Immature natural killer cell (primary cell): Measurements from ENCODE around the gene PPM1F. TPM values are rescaled to one million over a fixed set of nuclear protein-coding genes. Genes with fewer than 3 reads are reported as not detected.
"Not testable (repeated sequence)": the region's sequence is repeated elsewhere in the genome, so short reads cannot be mapped to it uniquely, and the experiment has no call there.

Experiments
- DNase-seq, 3 donors: peaks; one replicate each; pipeline ENCODE4 v3.0.0; 2022; ENCODE audit warnings: mixed read lengths in 1 of 3
- H3K27ac Mint-ChIP-seq, 6 donors: one replicate each; pipeline ENCODE4 v1.8.0; 2020; ENCODE audit warnings: mixed read lengths in 6 of 6, mild to moderate bottlenecking in 5 of 6, inconsistent platforms in 4 of 6, moderate library complexity in 3 of 6
- H3K27me3 Mint-ChIP-seq, 3 donors: one replicate each; pipeline ENCODE4 v1.8.0; 2020 to 2021; ENCODE audit warnings: low read depth in 3 of 3, mild to moderate bottlenecking in 3 of 3, mixed read lengths in 3 of 3, moderate library complexity in 3 of 3, inconsistent platforms in 1 of 3
- H3K36me3 Mint-ChIP-seq, 3 donors: one replicate each; pipeline ENCODE4 v1.8.0; 2020; ENCODE audit warnings: mixed read lengths in 3 of 3, inconsistent platforms in 2 of 3, mild to moderate bottlenecking in 2 of 3
- H3K4me1 Mint-ChIP-seq, 2 donors: one replicate each; pipeline ENCODE4 v1.8.0; 2020; ENCODE audit warnings: inconsistent platforms in 2 of 2, mild to moderate bottlenecking in 2 of 2, mixed read lengths in 2 of 2, moderate library complexity in 1 of 2
- H3K4me3 Mint-ChIP-seq, 5 donors: one replicate each; pipeline ENCODE4 v1.8.0; 2020; ENCODE audit warnings: mild to moderate bottlenecking in 5 of 5, mixed read lengths in 5 of 5, inconsistent platforms in 3 of 5, moderate library complexity in 3 of 5
- H3K9me3 Mint-ChIP-seq, 6 donors: one replicate each; pipeline ENCODE4 v1.8.0; 2020; ENCODE audit warnings: mild to moderate bottlenecking in 6 of 6, mixed read lengths in 6 of 6, inconsistent platforms in 4 of 6, moderate library complexity in 3 of 6
- polyA plus RNA-seq, 3 donors: library from polyadenylated mRNA; unstranded; fragments of 300-500 nt; fragmentation: Illumina TruSeq; gene quantifications; one replicate each; pipeline ENCODE4 v1.2.3, GENCODE V29; 2021

PPM1F gene
- polyA plus RNA-seq, 3 donors from 2014 or later = 5.5 to 13.6 (median 8.0) TPM

GRCh38 chr22:21922370-21923162, 30.1 kb downstream of the PPM1F start:
- Mint-ChIP-seq H3K27ac (no peak overlapping the region), H3K4me3 (no peak overlapping the region), H3K9me3 (no peaks in the 10 kb centered on the region), H3K27me3 (peaks cover 0 to 2% (median 0%) of the 10 kb centered on the region in 3 donors), H3K4me1 (no peaks in the 10 kb centered on the region), H3K36me3 (no peaks in the 10 kb centered on the region)
- DNase-seq = no peak

DNA sequence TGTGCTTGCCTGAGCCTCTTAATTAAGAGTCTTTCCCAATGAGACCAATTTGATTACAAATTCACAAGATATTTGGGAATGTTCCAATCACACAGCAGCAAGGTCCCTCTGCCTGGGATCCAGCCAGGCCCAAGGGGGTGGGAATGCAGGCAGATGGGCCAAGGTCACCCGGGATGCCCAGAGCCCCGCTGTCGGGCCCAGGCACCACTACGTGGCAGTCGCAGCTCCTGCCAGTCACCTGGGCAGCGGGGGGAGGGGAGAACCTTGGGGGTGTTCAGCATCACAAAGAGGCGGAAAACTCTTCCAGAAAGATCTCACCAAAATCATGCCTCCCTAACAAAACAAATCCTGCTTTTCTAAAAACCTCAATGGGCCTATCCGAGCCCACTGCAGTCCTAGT, 30.9 kb downstream of the PPM1F start:
- no peak overlapping the region for H3K4me3 Mint-ChIP-seq
- no peak overlapping the region for H3K27ac Mint-ChIP-seq
- no peaks in the 10 kb centered on the region for H3K4me1 Mint-ChIP-seq
- no peaks in the 10 kb centered on the region for H3K9me3 Mint-ChIP-seq
- H3K36me3 Mint-ChIP-seq = no peaks in the 10 kb centered on the region
- no peak for DNase-seq
- peaks cover 0 to 2% (median 0%) of the 10 kb centered on the region in 3 donors for H3K27me3 Mint-ChIP-seq

DNA sequence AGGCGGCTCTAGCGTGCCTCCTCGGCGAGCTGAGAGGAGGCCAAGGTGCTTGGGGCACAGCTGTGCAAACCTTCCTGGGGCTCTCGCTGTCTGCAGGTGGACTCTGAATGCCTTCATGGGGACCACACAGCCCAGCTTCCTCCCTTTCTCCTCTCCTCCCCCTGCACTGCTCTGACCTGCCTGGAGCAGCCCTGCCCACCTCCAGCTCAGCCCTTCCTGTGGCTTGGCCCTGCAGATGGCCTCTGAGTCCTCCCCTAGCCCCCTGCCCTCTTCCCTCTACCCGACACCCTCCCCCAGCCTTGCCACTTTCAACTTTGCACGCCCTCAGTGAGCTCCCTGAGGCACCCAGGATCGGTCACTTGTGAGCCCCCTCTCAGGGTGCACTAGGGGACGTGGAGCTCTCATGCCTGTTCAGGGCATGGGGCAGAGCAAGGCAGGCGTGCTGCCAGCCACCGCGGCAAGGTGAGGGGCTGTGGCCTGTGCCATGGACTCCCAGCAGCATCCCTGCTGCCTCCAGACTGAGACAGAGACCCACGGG, 31.4 kb downstream of the PPM1F start:
- H3K9me3 Mint-ChIP-seq = no peaks in the 10 kb centered on the region
- no peak for DNase-seq
- H3K27me3 Mint-ChIP-seq = peaks cover 0 to 2% (median 0%) of the 10 kb centered on the region in 3 donors
- H3K4me3 Mint-ChIP-seq = no peak overlapping the region
- H3K4me1 Mint-ChIP-seq = no peaks in the 10 kb centered on the region
- no peak overlapping the region for H3K27ac Mint-ChIP-seq
- no peaks in the 10 kb centered on the region for H3K36me3 Mint-ChIP-seq

GRCh38 chr22:21920341-21921183, 32.1 kb downstream of the PPM1F start:
- Mint-ChIP-seq H3K4me1 (no peaks in the 10 kb centered on the region), H3K27ac (no peak overlapping the region), H3K9me3 (no peaks in the 10 kb centered on the region), H3K4me3 (no peak overlapping the region), H3K27me3 (peaks cover 0 to 2% (median 0%) of the 10 kb centered on the region in 3 donors), H3K36me3 (no peaks in the 10 kb centered on the region)
- no peak for DNase-seq

DNA sequence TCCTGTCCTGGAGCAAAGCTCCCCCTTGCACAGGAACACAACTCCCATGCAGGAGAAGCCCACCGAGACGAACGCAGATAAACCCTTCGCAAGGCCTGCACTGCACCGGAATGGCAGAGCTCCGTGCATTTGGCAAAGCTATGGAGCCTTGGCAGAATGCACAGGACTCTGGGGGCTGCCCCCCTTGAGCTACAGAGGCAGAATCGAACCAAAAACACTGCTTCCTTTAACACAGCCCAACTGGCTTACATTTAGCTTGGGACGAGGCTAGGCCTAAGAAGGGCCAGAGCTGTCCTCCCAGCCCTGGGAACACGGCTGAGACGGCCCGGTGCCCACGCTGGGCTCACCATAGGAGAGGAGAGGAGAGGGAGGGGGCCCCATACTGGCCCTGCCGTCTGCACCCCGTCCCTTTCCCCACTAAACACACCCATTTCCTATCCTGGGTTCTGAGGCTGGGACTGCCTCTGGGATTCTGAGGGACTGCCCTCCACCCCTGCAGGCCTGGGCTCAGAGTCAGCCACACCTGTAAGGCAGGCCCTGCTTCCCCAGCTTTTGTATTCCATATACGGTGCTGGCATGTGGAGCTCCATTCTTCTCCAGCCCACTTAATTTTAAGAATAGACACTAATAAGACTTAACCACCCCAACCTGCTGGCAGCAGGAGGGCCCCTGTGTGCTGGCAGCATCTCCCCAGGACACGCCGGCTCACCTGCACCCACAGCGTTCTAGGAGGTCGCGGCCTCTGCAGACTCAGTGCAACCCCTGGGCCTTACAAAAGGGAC, 32.9 kb downstream of the PPM1F start:
- Mint-ChIP-seq H3K4me1 (no peaks in the 10 kb centered on the region), H3K27me3 (peaks cover 0 to 2% (median 0%) of the 10 kb centered on the region in 3 donors), H3K4me3 (no peak overlapping the region), H3K36me3 (no peaks in the 10 kb centered on the region), H3K9me3 (no peaks in the 10 kb centered on the region), H3K27ac (no peak overlapping the region)
- DNase-seq = no peak

DNA sequence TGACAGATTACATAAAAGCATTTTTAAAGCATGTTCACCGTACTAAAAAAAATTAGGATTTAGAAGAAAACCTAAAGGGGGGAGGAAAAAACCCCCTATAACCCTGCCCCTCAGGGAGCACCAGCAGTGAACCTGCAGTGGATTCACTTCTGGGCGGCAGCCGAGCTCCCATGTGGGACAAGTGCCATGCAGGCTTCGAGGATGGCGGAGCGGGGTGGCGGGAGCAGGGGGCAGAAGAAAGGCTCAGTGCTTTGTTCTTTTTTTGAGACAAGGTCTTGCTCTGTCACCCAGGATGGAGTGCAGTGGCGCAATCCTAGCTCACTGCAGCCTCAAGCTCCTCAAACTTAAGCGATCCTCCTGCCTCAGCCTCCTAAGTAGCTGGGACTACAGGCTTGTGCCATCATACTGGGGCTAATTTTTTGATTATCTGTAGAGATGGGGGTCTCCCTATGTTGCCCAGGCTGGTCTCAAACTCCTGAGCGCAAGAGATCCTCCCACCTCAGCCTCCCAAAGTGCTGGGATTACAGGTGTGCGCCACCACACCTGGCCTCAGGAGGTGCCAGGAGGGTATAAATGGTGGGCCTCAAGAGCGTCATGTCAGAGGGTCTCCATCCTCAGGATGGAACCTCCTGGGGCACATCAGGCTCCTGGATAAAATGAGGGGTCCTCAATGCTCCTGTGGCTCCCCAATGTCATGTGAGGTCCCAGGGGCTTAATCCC, 34.0 kb downstream of the PPM1F start:
- DNase-seq = no peak
- H3K27ac Mint-ChIP-seq = no peak overlapping the region
- no peaks in the 10 kb centered on the region for H3K4me1 Mint-ChIP-seq
- no peaks in the 10 kb centered on the region for H3K9me3 Mint-ChIP-seq
- no peak overlapping the region for H3K4me3 Mint-ChIP-seq
- peaks cover 0 to 1% (median 0%) of the 10 kb centered on the region in 3 donors for H3K27me3 Mint-ChIP-seq
- H3K36me3 Mint-ChIP-seq = no peaks in the 10 kb centered on the region

GRCh38 chr22:21917959-21918261, 34.7 kb downstream of the PPM1F start:
- Mint-ChIP-seq H3K27ac (no peak overlapping the region), H3K36me3 (no peaks in the 10 kb centered on the region), H3K4me1 (no peaks in the 10 kb centered on the region), H3K4me3 (no peak overlapping the region), H3K27me3 (no peaks in the 10 kb centered on the region), H3K9me3 (no peaks in the 10 kb centered on the region)
- DNase-seq = no peak

- Mint-ChIP-seq H3K27me3 (no peaks in the 10 kb centered on the region), H3K4me1 (no peaks in the 10 kb centered on the region), H3K27ac (no peak overlapping the region), H3K9me3 (no peaks in the 10 kb centered on the region), H3K36me3 (no peaks in the 10 kb centered on the region), H3K4me3 (no peak overlapping the region)
- no peak for DNase-seq
Observed at GRCh38 chr22:21917181-21917958, 35.3 kb downstream of the PPM1F start.

GRCh38 chr22:21916309-21916918, 36.2 kb downstream of the PPM1F start:
- Mint-ChIP-seq H3K27me3 (no peaks in the 10 kb centered on the region), H3K27ac (no peak overlapping the region), H3K9me3 (no peaks in the 10 kb centered on the region), H3K4me1 (no peaks in the 10 kb centered on the region), H3K36me3 (no peaks in the 10 kb centered on the region), H3K4me3 (no peak overlapping the region)
- no peak for DNase-seq

GRCh38 chr22:21915624-21916308, 36.9 kb downstream of the PPM1F start:
- H3K9me3 Mint-ChIP-seq = no peaks in the 10 kb centered on the region
- H3K27ac Mint-ChIP-seq = no peak overlapping the region
- no peak for DNase-seq
- no peak overlapping the region for H3K4me3 Mint-ChIP-seq
- no peaks in the 10 kb centered on the region for H3K36me3 Mint-ChIP-seq
- no peaks in the 10 kb centered on the region for H3K4me1 Mint-ChIP-seq
- H3K27me3 Mint-ChIP-seq = no peaks in the 10 kb centered on the region

- not testable (repeated sequence) for H3K36me3 Mint-ChIP-seq, H3K9me3 Mint-ChIP-seq, DNase-seq, H3K4me3 Mint-ChIP-seq, H3K4me1 Mint-ChIP-seq, H3K27ac Mint-ChIP-seq, H3K27me3 Mint-ChIP-seq
Observed at GRCh38 chr22:21914033-21914642, 38.5 kb downstream of the PPM1F start.

GRCh38 chr22:21910367-21910766, 42.3 kb downstream of the PPM1F start:
- H3K36me3 Mint-ChIP-seq, H3K4me1 Mint-ChIP-seq, H3K27ac Mint-ChIP-seq, H3K27me3 Mint-ChIP-seq, H3K9me3 Mint-ChIP-seq, H3K4me3 Mint-ChIP-seq, DNase-seq: not testable (repeated sequence)
